ENCODE results near the gene MYCT1.

MYCT1 gene

DNA sequence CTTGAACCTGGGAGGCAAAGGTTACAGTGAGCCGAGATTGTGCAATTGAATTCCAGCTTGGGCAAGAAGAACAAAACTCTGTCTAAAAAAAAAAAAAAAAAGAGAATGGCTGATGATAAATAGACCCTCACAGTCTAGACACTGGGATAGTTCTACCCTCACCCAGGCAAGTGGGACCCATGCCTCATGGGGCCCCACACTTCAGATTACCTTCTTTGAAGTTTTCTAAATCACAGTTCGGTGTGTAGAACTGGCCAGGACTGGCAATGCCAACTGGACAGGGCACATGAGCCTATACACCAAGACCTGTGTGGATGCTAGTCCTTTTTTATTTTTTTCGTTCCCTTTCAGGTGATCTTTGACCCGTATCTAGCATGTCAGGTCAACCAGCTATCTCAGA lies 28.6 kb downstream of the MYCT1 start:
- DNase-seq = no peak

DNA sequence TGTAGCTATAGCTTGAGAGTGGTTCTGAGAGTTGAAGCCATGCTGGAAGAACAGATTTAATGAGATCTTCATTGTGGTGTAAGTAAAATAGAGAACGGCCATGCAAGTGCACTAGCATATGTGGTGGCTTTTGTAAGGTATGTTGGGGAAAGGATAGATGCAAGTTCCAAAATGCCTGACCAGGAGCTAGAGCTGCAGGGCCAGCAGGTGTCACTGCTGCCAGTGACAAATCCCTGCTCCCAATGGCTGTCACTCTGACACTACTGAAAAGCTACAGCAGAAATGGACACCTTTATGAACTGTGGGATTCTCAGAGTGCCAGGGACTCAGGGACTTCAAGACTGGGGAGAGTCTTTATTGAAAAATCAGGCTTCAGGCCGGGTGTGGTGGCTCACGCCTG lies 29.8 kb downstream of the MYCT1 start:
- no peak for DNase-seq

DNA sequence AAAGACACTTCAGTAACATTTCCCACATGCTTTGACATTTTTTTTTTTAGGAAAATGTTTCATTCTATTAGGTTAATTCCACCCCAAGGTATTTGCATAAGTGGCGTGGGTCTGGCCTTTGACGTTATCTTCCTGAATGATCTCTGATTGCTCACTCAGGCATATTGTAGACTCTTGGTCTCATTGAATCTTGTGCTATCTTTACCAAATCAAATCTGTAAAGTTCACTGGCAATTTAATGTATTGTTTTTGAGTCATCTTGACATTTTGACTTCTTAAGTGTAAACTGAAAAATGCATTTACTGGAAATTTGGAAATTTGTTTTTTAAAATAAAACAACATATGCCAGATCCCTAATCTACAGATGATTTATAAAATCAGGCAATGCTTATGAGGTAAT lies 36.9 kb downstream of the MYCT1 start:
- DNase-seq = no peak

DNA sequence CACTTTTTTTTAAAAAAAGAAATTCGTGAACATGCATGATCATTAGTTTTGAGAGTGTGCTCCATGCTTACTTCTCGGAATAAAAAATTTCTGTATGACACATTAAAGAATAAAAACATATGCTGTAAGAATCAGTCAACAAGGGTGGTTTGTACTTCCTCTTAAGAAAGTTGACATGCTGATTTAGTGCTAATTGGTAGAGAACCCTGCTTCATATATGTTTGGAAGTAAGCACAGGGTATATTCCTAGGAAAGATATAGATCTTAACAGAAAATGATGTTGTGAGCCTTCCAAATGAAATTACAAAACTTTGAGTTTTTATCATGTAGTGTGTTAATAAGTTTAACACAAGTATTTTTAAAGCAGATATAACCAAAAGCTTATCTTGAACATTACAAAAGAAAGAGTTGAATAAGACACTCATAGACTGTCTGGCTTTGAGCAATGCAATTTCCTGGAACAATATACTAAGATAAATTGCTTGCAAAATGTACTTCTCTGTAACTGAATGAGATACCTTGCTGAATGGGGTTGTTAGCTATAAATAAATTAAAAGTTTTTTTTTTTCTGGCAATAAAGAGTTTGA lies 39.1 kb downstream of the MYCT1 start:
- DNase-seq = no peak

DNA sequence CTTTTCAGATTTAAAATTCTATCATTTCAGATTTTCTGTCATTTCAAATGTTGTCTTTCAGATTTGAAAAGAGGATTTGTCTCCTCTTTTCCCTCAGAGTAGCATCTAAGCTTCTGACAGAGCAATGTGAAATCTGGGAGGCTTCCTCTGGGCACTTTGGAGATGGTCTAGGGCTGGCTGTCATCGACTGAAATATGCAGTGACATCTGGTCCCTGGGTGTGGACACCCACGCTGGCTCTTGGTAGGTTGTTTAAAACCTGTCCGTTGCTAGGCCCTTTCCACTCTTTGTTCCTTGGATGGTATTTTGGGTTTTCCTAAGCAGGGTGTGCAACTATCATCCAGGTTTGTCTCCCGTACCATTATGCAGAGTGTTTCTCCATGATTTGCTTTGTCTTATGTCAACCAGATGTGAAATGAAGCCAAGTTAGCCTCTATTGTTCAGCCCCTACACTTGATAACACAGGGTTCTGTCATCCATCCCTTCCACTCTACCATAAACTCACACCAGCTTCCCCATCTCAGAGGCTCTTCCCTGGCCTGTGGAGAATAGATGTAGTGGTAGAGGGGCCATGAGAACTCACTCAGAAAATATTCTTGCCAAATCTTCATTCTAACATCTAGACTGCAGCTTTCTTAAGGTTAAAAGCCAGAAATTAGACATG lies 47.9 kb downstream of the MYCT1 start:
- DNase-seq = no peak

DNA sequence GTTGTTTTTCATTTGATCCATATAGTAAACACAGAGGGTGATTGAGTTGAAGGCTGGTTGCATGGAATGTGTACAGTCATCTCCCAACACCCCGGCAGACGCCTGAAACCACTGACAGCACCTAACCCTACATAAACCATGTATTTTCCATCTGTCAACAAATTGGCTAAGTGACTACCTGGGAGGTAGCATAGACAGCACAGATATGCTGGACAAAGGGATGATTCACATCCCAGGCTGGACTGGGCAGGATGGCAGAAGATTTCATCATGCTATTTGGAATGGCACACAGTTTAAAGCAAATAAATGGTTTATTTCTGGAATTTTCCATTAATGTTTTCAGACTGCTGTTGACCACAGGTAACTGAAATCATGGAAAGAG lies 48.5 kb downstream of the MYCT1 start:
- DNase-seq = no peak

DNA sequence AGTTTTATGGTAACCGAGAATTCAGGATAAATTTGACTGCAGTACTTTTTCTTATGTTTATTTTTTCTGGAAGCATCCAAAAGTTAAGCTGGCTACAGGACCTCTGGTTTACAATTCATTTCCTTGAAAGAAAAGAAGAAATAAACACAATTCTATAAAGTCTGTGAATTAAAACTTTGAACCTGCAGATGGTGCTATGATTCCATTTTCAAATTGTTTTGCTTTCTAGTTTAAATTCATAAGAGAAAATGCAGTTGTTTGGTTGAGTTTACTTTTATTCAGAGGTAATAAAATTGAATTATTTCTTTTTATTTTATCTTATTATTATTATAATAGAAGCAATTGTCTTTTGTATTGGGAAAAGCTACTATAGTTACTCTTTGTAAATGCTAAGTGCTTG lies 51.1 kb downstream of the MYCT1 start:
- no peak for DNase-seq

DNA sequence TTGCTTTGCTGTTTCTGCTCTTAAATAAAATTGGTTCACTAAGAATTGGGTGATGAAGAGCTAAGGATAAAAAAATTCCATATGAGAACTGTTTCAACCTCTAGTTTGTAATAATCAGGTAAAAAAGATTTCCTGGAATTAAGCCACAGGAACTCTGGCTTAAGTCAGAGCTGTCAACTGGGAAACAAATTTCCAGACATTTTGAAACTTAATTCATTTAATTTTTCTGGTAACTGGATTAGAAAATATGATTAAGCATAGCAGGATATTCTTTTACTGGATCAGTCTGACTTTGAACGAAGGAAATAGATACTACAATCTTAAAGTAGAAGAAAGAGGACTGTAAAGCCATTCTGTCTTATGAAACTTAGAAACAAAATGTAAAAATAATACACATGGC lies 51.6 kb downstream of the MYCT1 start:
- DNase-seq = no peak

DNA sequence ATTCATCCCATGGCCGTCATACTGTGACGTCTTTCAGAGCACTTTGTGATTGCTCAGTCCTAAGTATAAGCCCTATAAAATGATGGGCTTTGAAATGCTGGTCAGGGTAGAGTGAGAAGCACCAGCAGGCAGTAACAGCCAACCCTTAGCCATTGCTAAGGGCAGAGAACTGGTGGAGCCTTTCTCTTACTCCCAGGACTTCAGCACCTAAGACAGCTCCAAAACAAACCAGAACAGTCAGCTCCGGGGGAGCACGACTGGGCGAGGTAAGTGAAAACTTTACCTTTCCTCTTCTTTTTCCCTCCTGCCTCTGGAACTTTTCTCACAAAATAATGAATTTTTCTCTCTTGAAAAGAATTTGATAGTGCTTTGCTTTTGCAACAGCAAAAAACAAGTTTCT lies 53.0 kb downstream of the MYCT1 start, which contains the start of gene VIP:
TSS of gene VIP (plus strand) at position 104 of the 400 bp plus-strand sequence. CDS start 1,381 bp downstream, outside the sequence.
- no peak for DNase-seq

DNA sequence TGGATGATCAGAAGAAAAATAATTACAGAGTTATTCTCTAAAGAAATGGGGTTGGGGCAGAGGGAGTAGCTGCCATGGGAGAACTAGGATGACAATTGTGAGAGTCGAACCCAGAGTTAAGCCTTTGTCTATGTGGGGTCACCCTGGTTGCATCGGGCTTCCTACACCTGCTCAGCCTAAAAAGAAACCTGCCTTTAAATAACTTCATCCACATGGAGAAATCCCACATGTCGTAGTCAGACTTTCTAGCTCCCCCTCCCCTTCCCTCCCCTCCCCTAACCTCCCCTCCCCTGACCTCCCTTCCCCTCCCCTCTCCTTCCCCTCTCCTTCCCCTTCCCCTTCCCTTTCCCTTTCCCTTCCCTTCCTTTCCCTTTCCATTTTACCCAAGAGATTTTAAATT lies 67.6 kb downstream of the MYCT1 start:
- no peak for DNase-seq

DNA sequence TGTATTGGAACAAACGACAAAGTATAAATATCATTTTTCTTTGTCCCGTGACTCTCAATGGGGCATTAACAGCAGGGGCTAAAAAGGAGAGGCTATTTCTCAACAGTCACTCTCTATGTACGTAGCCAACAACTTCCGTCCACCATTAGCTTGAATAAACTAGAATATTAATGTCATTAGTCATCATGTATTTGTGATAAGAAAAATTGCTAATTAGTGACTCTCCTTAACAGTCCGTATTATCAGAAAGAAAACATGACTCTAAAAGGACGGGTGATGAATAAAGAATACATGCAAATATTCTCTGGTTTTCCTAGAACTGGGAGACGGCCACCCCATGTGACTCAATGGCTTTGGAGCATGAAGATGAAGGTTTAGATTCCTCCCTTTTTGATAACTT lies 71.5 kb downstream of the MYCT1 start:
- DNase-seq = no peak

DNA sequence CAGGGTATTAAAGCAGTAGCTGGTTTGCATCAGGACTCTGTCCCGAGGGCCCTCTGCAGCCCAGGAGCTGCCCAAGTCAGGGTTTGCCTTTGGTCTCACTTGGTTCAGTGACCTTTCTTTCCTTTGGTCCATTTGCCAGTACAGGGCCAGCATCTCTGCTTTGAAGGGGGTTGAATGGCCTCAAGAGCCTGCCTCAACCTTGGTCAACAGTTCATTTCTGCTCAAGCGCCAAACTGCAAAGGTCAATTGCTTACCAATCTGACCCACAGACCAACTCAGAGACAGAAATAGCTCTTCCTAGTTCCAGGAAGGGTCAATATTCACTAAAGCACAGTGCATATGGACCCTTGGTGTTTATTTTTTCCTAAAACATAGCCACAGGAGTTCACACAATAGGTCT lies 72.3 kb downstream of the MYCT1 start:
- DNase-seq = no peak

DNA sequence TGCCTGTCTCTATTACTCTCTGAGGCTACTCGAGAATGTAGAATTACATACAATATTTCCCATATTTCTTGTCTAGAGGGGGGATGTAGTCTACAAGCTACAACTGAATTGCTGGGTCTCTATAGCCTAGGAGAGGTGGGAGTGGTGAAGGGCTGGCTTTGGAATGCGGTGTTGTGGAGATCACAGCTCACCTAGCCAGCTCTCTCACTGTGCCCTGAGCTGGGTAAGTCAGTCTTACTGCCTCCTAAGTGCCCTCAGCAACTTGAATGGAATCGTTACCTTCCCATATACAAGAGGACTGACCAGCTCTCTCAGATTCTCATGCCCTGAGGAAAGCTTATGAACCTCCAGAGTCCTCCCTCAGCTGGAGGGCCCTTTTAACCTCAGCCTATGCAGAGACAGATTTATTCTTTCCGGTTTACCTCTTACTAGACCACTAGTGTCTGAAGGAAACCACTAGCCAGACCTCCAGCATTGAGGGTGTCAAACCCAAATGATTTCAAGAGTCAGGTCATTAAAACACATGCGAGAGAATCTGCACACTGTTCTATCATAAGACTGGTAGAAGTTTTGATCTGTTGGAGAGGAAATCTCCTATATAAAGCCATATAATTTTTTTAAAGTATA lies 73.5 kb downstream of the MYCT1 start:
- no peak for DNase-seq

All from NCI-H1105 (cell line).